ENCODE data around the gene FSTL4. TPM values are rescaled to one million over a fixed set of nuclear protein-coding genes. Genes with fewer than 3 reads are reported as not detected.
"Not testable (repeated sequence)": the region's sequence is repeated elsewhere in the genome, so short reads cannot be mapped to it uniquely, and the experiment has no call there.

The FSTL4 gene
- total RNA-seq, 4 donors from 2014 or later, result 0.33 to 0.78 (median 0.34) TPM; not detected in 1

- Histone ChIP-seq H3K4me3 (no peak overlapping the region), H3K4me1 (peaks cover 0 to 2% (median 0%) of the 10 kb centered on the region in 4 donors), H3K27ac (replicated peaks in 1 of 4) (no peak overlapping the region), H3K36me3 (no peaks in the 10 kb centered on the region), H3K27me3 (peaks cover 0 to 15% (median 0%) of the 10 kb centered on the region in 4 donors), H3K9me3 (no peaks in the 10 kb centered on the region)
- DNase-seq (ENCODE audit: extremely low spot score), result peak; percentile 34
- TF ChIP-seq POLR2AphosphoS5 (IDR thresholded peaks at IDR 0.05) (no peak), EP300 (IDR thresholded peaks at IDR 0.05) (no peak), POLR2A (IDR thresholded peaks at IDR 0.05; ENCODE audit: low read depth) (no peak)
- TF ChIP-seq, protein P1, sequence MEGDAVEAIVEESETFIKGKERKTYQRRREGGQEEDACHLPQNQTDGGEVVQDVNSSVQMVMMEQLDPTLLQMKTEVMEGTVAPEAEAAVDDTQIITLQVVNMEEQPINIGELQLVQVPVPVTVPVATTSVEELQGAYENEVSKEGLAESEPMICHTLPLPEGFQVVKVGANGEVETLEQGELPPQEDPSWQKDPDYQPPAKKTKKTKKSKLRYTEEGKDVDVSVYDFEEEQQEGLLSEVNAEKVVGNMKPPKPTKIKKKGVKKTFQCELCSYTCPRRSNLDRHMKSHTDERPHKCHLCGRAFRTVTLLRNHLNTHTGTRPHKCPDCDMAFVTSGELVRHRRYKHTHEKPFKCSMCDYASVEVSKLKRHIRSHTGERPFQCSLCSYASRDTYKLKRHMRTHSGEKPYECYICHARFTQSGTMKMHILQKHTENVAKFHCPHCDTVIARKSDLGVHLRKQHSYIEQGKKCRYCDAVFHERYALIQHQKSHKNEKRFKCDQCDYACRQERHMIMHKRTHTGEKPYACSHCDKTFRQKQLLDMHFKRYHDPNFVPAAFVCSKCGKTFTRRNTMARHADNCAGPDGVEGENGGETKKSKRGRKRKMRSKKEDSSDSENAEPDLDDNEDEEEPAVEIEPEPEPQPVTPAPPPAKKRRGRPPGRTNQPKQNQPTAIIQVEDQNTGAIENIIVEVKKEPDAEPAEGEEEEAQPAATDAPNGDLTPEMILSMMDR (IDR thresholded peaks at IDR 0.05), result no peak
- WGBS, result 54% methylated on average over 2 of the region's 2 CpGs
- intact Hi-C loops (cut with DNase I), result no loop called here
These were observed 215.0 kb downstream of the FSTL4 start for GRCh38 chr5:133397348-133397747.

DNA sequence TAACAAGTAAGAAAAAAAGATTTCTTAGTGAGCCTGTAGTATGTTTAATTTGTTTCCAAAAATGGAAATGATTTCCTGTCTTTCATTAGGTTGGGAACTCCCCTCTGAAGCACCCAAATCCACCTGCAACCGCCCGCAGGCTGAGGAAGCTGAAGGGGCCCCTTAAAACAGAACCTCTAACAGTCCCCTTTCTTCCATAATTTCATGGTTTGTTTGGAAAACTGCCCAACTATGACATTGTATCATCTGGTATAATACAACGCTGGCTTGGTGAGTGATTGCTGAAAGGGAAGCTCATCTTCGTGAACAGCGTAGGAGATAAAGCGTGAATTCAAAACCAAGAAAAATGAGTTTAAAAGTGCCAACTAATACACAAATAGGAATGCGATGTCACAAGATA lies 215.5 kb downstream of the FSTL4 start:
- peaks cover 0 to 2% (median 0%) of the 10 kb centered on the region in 4 donors for H3K4me1 ChIP-seq
- H3K36me3 ChIP-seq, result no peaks in the 10 kb centered on the region
- intact Hi-C loops (cut with DNase I), result no loop called here
- no peak overlapping the region for H3K4me3 ChIP-seq
- peak; percentile 47 for DNase-seq (ENCODE audit: extremely low spot score)
- no peaks in the 10 kb centered on the region for H3K9me3 ChIP-seq
- H3K27ac ChIP-seq (replicated peaks in 1 of 4), result no peak overlapping the region
- 29% methylated on average over 7 of the region's 7 CpGs for WGBS
- peaks cover 0 to 15% (median 0%) of the 10 kb centered on the region in 4 donors for H3K27me3 ChIP-seq
- TF ChIP-seq POLR2A (IDR thresholded peaks at IDR 0.05; ENCODE audit: low read depth) (no peak), POLR2AphosphoS5 (IDR thresholded peaks at IDR 0.05) (no peak), EP300 (IDR thresholded peaks at IDR 0.05) (no peak)
- TF ChIP-seq, protein P1 (IDR thresholded peaks at IDR 0.05), result no peak

- H3K4me3 ChIP-seq, result no peak overlapping the region
- H3K27ac ChIP-seq (replicated peaks in 1 of 4), result no peak overlapping the region
- H3K9me3 ChIP-seq, result no peaks in the 10 kb centered on the region
- TF ChIP-seq EP300 (IDR thresholded peaks at IDR 0.05) (no peak), POLR2A (IDR thresholded peaks at IDR 0.05; ENCODE audit: low read depth) (no peak), POLR2AphosphoS5 (IDR thresholded peaks at IDR 0.05) (no peak)
- TF ChIP-seq, protein P1 (IDR thresholded peaks at IDR 0.05), result no peak
- intact Hi-C loops (cut with DNase I), result no loop called here
- H3K36me3 ChIP-seq, result no peaks in the 10 kb centered on the region
- peaks cover 0 to 15% (median 0%) of the 10 kb centered on the region in 4 donors for H3K27me3 ChIP-seq
- peaks cover 0 to 2% (median 0%) of the 10 kb centered on the region in 4 donors for H3K4me1 ChIP-seq
- peak; percentile 90 for DNase-seq (ENCODE audit: extremely low spot score)
- WGBS, result 73% methylated on average over 6 of the region's 6 CpGs
These were observed 216.1 kb downstream of the FSTL4 start for GRCh38 chr5:133396187-133396741.

- H3K36me3 ChIP-seq; DNase-seq (ENCODE audit: extremely low spot score); intact Hi-C loops (cut with DNase I); H3K4me3 ChIP-seq; H3K27ac ChIP-seq (replicated peaks in 1 of 4); H3K4me1 ChIP-seq; H3K9me3 ChIP-seq: not testable (repeated sequence)
- H3K27me3 ChIP-seq, result peaks cover 0 to 15% (median 0%) of the 10 kb centered on the region in 4 donors
- WGBS, result 98% methylated on average over 21 of the region's 21 CpGs
These were observed 217.1 kb downstream of the FSTL4 start for GRCh38 chr5:133395207-133395606.

DNA sequence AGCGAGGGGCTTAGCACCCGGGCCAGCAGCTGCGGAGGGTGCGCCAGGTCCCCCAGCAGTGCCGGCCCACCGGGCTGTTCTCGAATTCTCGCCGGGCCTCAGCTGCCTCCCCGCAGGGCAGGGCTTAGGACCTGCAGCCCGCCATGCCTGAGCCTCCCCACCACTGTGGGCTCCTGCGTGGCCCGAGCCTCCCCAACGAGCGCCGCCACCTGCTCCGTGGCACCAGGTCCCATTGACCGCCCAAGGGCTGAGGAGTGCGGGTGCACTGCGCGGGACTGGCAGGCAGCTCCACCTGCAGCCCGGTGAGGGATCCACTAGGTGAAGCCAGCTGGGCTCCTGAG lies 217.9 kb downstream of the FSTL4 start:
- H3K36me3 ChIP-seq; H3K4me3 ChIP-seq; H3K4me1 ChIP-seq; intact Hi-C loops (cut with DNase I); H3K9me3 ChIP-seq; H3K27ac ChIP-seq (replicated peaks in 1 of 4): not testable (repeated sequence)
- H3K27me3 ChIP-seq, result peaks cover 0 to 17% (median 0%) of the 10 kb centered on the region in 4 donors
- WGBS, result 100% methylated on average over 12 of the region's 22 CpGs
- peak; percentile 45 for DNase-seq (ENCODE audit: extremely low spot score)
